Measurements from ENCODE around the gene KRTAP10-12. TPM values are rescaled to one million over a fixed set of nuclear protein-coding genes. Genes with fewer than 3 reads are reported as not detected.

KRTAP10-12 gene
- polyA plus RNA-seq, 2 of the 4 experiments (the other 2 are of a cell fraction), result not detected

- Histone ChIP-seq H3K4me1 (no peaks in the 10 kb centered on the region), H3K4me2 (no peak overlapping the region), H3K27ac (no peak overlapping the region), H3K9me3 (no peaks in the 10 kb centered on the region), H3K4me3 (no peak overlapping the region)
- POLR2A ChIA-PET, result no interaction called here
- CTCF ChIA-PET, result interaction anchor here (0.7 kb wide), 1 partner anchor 15 kb away, joined by 3 read pairs; no protein-coding TSS in a partner anchor
- no peak for TF ChIP-seq HES2 (IDR thresholded peaks at IDR 0.05)
- FAIRE-seq (no peak), ATAC-seq (no peak), DNase-seq (ENCODE audit: low read depth in 1 of 2, low spot score in 1 of 2) (no peak)
- WGBS (ENCODE audit: missing lambda C conversion rate), result 50% methylated on average over 2 of the region's 8 CpGs
These were observed 30.3 kb downstream of the KRTAP10-12 start for GRCh38 chr21:44727321-44727720.

- TF ChIP-seq NR3C1 (IDR thresholded peaks at IDR 0.05) (no peak), POLR2A (IDR thresholded peaks at IDR 0.05; ENCODE audit: low read length) (no peak), CBX8 (IDR thresholded peaks at IDR 0.05) (no peak), PBX3 (IDR thresholded peaks at IDR 0.05) (no peak)
- FAIRE-seq (no peak), DNase-seq (ENCODE audit: low read depth in 1 of 2, low spot score in 1 of 2) (no peak), ATAC-seq (no peak)
- POLR2A ChIA-PET, result no interaction called here
- H3K4me1 ChIP-seq, result no peaks in the 10 kb centered on the region
- 45% methylated on average over 3 of the region's 9 CpGs for WGBS (ENCODE audit: missing lambda C conversion rate)
- H3K4me2 ChIP-seq, result no peak overlapping the region
- H3K27ac ChIP-seq, result no peak overlapping the region
- CTCF ChIA-PET, result interaction anchor here (0.7 kb wide), 1 partner anchor 15 kb away, joined by 3 read pairs; no protein-coding TSS in a partner anchor
- H3K9me3 ChIP-seq, result no peaks in the 10 kb centered on the region
- H3K4me3 ChIP-seq, result no peak overlapping the region
These were observed 30.8 kb downstream of the KRTAP10-12 start for GRCh38 chr21:44727757-44728156.

- Histone ChIP-seq H3K4me3 (no peak overlapping the region), H3K4me2 (no peak overlapping the region), H3K27ac (no peak overlapping the region), H3K4me1 (no peaks in the 10 kb centered on the region), H3K9me3 (no peaks in the 10 kb centered on the region)
- DNase-seq (ENCODE audit: low read depth in 1 of 2, low spot score in 1 of 2), result no peak
- no peak for TF ChIP-seq FOSB (CRISPR knock-in tag; IDR thresholded peaks at IDR 0.05)
- ChIA-PET CTCF (no interaction called here), POLR2A (no interaction called here)
- FAIRE-seq, result no peak
- 69% methylated on average over 14 of the region's 14 CpGs for WGBS (ENCODE audit: missing lambda C conversion rate)
- no peak for ATAC-seq
These were observed 31.7 kb downstream of the KRTAP10-12 start for GRCh38 chr21:44728716-44729115.

- ATAC-seq (no peak), DNase-seq (ENCODE audit: low read depth in 1 of 2, low spot score in 1 of 2) (no peak), FAIRE-seq (no peak)
- Histone ChIP-seq H3K4me2 (no peak overlapping the region), H3K27ac (no peak overlapping the region), H3K4me1 (no peaks in the 10 kb centered on the region), H3K9me3 (no peaks in the 10 kb centered on the region), H3K4me3 (no peak overlapping the region)
- ChIA-PET POLR2A (no interaction called here), CTCF (no interaction called here)
- 92% methylated on average over 14 of the region's 23 CpGs for WGBS (ENCODE audit: missing lambda C conversion rate)
- no peak for TF ChIP-seq KDM5A (IDR thresholded peaks at IDR 0.05)
- no peak for TF ChIP-seq ZC3H11A (IDR thresholded peaks at IDR 0.05)
- TF ChIP-seq NFE2L2 (conservative IDR thresholded peaks at IDR 0.05; ENCODE audit: low read length), result no peak
- TF ChIP-seq ZNF302 (CRISPR knock-in tag; IDR thresholded peaks at IDR 0.05), result no peak
- no peak for TF ChIP-seq CBX8 (IDR thresholded peaks at IDR 0.05)
- TF ChIP-seq MAX (IDR thresholded peaks at IDR 0.05), result no peak
- TF ChIP-seq RCOR1 (IDR thresholded peaks at IDR 0.05; ENCODE audit: low read depth, low read length), result no peak
- TF ChIP-seq BHLHE40 (IDR thresholded peaks at IDR 0.05; ENCODE audit: low read depth, low read length), result no peak
- TF ChIP-seq FOSB (CRISPR knock-in tag; IDR thresholded peaks at IDR 0.05), result no peak
- no peak for TF ChIP-seq CHD2 (IDR thresholded peaks at IDR 0.05; ENCODE audit: low read length, partially characterized antibody)
- TF ChIP-seq HDAC2 (IDR thresholded peaks at IDR 0.05), result no peak
- TF ChIP-seq POLR2A (IDR thresholded peaks at IDR 0.05; ENCODE audit: low read length), result no peak
- no peak for TF ChIP-seq POLR2AphosphoS2 (conservative IDR thresholded peaks at IDR 0.05; ENCODE audit: low read length)
- TF ChIP-seq USF2 (IDR thresholded peaks at IDR 0.05), result no peak
These were observed 32.5 kb downstream of the KRTAP10-12 start for GRCh38 chr21:44729336-44730027.
